CD4-positive, alpha-beta T cell treated with Interleukin-6 at 100 ng/mL for 8 hours (primary cell): Measurements from ENCODE around the gene FHIT.

Source experiments
- DNase-seq: peaks from one replicate; pipeline ENCODE4 v3.0.0-alpha.2; 2020; ENCODE audit warnings: mixed read lengths, low spot score

Gene FHIT

GRCh38 chr3:61251174-61251972 lies at the start of gene FHIT:
FHIT (minus strand) TSS chr3:61251452.
- peak; percentile 91 for DNase-seq

GRCh38 chr3:61300786-61301185 lies 49.5 kb upstream of the FHIT start:
- DNase-seq, result no peak

- DNase-seq, result no peak
These were observed 48.7 kb upstream of the FHIT start for GRCh38 chr3:61300006-61300380.

GRCh38 chr3:61299343-61300005 lies 48.2 kb upstream of the FHIT start:
- no peak for DNase-seq

GRCh38 chr3:61297821-61298220 lies 46.6 kb upstream of the FHIT start:
- no peak for DNase-seq

GRCh38 chr3:61288446-61288845 lies 37.2 kb upstream of the FHIT start:
- DNase-seq, result no peak

GRCh38 chr3:61283876-61284275 lies 32.6 kb upstream of the FHIT start:
- DNase-seq, result no peak

GRCh38 chr3:61278713-61279112 lies 27.5 kb upstream of the FHIT start:
- no peak for DNase-seq

- no peak for DNase-seq
These were observed 26.2 kb upstream of the FHIT start for GRCh38 chr3:61277411-61277810.

- DNase-seq, result no peak
These were observed 18.2 kb upstream of the FHIT start for GRCh38 chr3:61269435-61269834.

- DNase-seq, result no peak
These were observed 17.4 kb upstream of the FHIT start for GRCh38 chr3:61268644-61269043.

GRCh38 chr3:61264281-61264680 lies 13.0 kb upstream of the FHIT start:
- no peak for DNase-seq

- DNase-seq, result no peak
These were observed 5.9 kb upstream of the FHIT start for GRCh38 chr3:61257148-61257547.

- DNase-seq, result no peak
These were observed 2.5 kb upstream of the FHIT start for GRCh38 chr3:61253756-61254155.

GRCh38 chr3:61252836-61253235 lies 1.6 kb upstream of the FHIT start:
- no peak for DNase-seq

- peak; percentile 3 for DNase-seq
These were observed 473 bp downstream of the FHIT start for GRCh38 chr3:61250784-61251173.

- no peak for DNase-seq
These were observed 2.8 kb downstream of the FHIT start for GRCh38 chr3:61248496-61248895.

- DNase-seq, result no peak
These were observed 4.1 kb downstream of the FHIT start for GRCh38 chr3:61247191-61247590.

GRCh38 chr3:61239871-61240270 lies 11.4 kb downstream of the FHIT start:
- no peak for DNase-seq

GRCh38 chr3:61237858-61238257 lies 13.4 kb downstream of the FHIT start:
- DNase-seq, result no peak

- DNase-seq, result no peak
These were observed 14.7 kb downstream of the FHIT start for GRCh38 chr3:61236556-61236955.

- no peak for DNase-seq
These were observed 17.5 kb downstream of the FHIT start for GRCh38 chr3:61233746-61234145.

GRCh38 chr3:61231693-61232092 lies 19.6 kb downstream of the FHIT start:
- DNase-seq, result no peak

- no peak for DNase-seq
These were observed 23.5 kb downstream of the FHIT start for GRCh38 chr3:61227799-61228198.
